ENCODE measurements around the gene HBP1.

DNA sequence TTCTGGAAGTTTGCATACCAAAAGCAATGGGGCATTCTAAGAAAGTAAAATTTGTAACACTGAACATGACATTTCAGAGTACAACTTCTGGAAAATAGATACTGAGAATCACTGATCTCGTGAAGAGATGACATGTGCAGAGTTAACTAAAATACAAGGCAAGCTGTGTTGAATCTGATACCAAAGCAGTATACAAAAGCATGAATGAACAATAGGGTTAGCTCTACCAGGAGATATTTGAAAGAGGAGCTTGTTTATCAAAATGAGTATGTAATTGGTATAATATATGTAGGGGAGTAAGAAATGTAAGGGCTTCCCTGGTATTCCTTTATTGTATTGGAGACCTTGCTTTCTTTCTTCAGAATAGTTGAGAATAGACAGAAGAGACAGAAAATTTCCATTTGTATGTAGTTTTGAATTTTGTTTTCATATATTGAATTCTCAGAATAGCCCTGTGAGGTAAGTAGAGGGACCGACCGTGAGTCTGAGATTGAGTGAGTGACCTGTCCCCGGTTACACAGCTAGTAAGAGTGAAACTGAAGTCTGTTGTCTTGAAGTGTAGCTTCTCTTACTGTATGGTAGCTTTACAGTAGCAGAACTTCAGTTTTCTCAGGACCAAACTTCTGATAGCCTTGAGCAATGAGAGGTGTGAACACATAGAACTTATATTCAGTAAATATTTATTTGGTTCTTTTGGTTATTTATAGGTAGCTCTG, 5.0 kb downstream of the HBP1 start:
- TF ChIP-seq CTCF (IDR thresholded peaks at IDR 0.05; ENCODE audit: low read depth, low read length) (no peak), POLR2A (IDR thresholded peaks at IDR 0.05; ENCODE audit: extremely low read depth, insufficient read length) (no peak), MAX (IDR thresholded peaks at IDR 0.05; ENCODE audit: low read depth, low read length) (no peak), MYC (IDR thresholded peaks at IDR 0.05; ENCODE audit: low read depth, low read length) (no peak)

Measured in NB4 (cell line).